WI38 (cell line): Measurements from ENCODE around the gene DHX34.

Experiments used
- H3K4me3 ChIP-seq: 2 replicates; pipeline ENCODE4 v1.5.1; 2011; ENCODE audit warnings: low read depth, mild to moderate bottlenecking, control low read depth, low read length
- TF ChIP-seq, protein P1 (sequence below): IDR thresholded peaks from 2 replicates; pipeline ENCODE4 v1.5.1; 2012; ENCODE audit warnings: low read depth, mild to moderate bottlenecking, control low read depth, low read length

Gene DHX34

GRCh38 chr19:47413941-47414340, 64.8 kb downstream of the DHX34 start:
- TF ChIP-seq, protein P1, sequence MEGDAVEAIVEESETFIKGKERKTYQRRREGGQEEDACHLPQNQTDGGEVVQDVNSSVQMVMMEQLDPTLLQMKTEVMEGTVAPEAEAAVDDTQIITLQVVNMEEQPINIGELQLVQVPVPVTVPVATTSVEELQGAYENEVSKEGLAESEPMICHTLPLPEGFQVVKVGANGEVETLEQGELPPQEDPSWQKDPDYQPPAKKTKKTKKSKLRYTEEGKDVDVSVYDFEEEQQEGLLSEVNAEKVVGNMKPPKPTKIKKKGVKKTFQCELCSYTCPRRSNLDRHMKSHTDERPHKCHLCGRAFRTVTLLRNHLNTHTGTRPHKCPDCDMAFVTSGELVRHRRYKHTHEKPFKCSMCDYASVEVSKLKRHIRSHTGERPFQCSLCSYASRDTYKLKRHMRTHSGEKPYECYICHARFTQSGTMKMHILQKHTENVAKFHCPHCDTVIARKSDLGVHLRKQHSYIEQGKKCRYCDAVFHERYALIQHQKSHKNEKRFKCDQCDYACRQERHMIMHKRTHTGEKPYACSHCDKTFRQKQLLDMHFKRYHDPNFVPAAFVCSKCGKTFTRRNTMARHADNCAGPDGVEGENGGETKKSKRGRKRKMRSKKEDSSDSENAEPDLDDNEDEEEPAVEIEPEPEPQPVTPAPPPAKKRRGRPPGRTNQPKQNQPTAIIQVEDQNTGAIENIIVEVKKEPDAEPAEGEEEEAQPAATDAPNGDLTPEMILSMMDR, result no peak
- no peak overlapping the region for H3K4me3 ChIP-seq

DNA sequence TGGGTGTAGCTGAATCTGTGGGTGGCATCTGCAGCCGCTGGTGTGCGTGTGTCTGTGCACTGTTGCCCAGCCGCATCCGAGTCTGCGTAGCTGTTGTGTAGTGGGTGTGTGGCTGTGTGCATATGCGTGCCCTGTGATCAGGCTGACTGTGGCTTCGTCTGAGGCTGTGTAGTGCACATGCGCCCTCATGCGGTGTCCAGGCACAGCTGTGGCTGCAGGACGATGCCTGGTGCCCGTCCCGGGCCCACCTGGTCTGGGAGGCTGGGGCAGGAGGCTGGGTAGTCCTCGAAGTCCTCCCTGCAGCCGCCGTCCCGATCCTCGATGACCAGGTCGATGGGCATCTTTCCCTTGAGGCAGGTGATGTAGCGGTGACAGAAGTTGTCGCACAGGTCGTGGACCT, 65.4 kb downstream of the DHX34 start:
- H3K4me3 ChIP-seq, result no peak overlapping the region
- TF ChIP-seq, protein P1, result no peak

- TF ChIP-seq, protein P1, result no peak
These were observed 67.0 kb downstream of the DHX34 start for GRCh38 chr19:47415953-47416642.

GRCh38 chr19:47416643-47416985, 67.5 kb downstream of the DHX34 start:
- no peak overlapping the region for H3K4me3 ChIP-seq
- TF ChIP-seq, protein P1, result no peak

More at GRCh38 chr19:47415953-47416642, 67.0 kb downstream of the DHX34 start:
- H3K4me3 ChIP-seq, result no peak overlapping the region

DNA sequence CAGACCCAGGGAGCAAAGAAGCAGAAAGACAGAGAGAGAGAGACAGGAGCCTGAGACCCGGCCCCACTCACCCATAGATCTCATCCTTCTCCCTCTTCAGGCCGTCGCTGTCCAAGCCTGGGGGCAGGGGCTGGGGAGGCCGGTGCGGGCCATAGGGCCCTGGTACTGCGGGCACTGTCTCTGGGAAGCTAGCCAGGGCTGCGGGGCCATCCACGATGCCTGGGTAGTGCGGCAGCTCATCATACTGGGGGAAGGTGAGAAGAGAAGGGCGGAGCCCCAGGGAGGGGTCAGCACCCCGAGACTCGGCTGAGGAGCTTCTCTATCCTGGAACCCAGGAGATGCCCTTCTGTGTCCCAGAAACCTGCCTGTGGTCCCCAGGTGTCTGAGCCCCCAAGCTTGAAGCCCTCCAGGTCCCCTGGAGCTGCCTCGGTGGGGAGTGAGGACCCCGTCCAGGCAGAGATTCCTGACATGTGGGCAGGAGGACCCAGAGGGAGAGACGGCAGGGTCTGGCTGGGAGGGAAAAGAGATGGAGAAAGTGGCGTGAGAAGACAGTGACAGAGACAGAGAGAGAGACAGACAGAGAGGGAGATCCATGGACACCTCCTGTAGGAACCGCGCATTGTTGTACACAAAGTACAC, 68.1 kb downstream of the DHX34 start:
- H3K4me3 ChIP-seq, result peak overlapping the region; percentile 75
- TF ChIP-seq, protein P1, result no peak

DNA sequence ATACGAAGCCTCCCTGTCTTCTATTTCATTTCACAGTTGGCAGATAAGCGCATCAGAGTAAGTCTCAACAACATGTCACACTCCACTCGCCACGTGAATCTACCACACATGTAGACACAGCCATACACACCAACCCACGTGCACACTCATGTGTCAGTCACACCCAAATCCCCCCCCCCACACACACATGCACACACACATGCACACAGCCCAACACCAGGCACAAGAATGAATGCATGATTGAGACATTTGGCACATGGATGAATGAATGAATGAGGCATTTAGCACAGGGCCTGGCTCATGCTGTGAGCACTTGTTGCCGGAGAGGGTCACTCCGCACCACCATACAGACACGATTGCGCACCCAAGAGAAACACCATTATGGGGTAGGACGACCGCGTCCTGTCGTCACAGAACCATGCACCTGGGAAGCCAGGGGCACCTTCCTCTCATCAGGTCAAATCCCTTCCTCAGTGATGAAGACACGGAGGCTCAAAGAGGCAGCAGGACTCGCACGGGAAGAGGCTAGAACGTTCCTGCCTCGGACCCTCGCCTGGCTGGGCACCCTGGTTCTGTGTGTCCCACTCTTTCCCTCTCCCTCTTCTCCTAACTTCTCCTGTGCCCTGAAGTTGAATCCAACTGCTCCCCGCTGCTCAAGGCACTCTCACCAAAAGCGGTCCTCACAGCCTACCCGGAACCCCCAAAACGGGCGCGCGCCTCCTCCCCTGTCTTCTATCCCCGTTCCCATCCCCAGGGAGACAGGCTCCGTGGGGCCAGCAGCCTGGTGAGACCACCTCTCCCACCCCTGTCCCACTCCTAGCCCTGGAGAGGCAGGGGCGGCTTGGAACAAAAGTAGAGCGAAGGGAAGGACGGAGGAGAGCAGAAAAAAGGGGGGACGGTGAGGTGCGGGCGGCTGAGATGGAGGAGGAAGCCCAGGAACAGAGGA, 68.9 kb downstream of the DHX34 start:
- TF ChIP-seq, protein P1, result no peak
- H3K4me3 ChIP-seq, result peak overlapping the region; percentile 75
